Measurements from ENCODE around the gene GGT5.
"Not testable (repeated sequence)": the region's sequence is repeated elsewhere in the genome, so short reads cannot be mapped to it uniquely, and the experiment has no call there.

GGT5 gene

DNA sequence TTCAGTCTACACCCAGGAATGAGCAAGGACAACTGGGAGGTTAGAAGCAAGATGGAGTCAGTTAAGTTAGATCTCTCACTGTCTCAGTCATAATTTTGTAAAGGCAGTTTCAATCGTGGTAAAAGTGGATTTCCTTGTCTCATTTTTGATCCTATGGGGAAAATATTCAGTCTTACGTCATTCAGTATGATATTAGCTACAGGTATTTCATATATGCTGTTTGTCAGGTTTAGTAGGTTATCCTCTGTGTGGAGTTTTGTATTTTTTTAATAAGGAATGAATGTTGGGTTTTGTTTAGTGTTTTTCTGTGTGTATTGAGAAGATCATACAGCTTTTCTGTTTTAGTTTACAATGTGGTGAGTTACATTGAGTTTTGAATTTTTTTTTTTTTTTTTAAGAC is 37.5 kb upstream of the GGT5 start:
- Histone ChIP-seq H3K27ac (ENCODE audit: low read depth, low read length) (no peak overlapping the region), H3K4me1 (ENCODE audit: control insufficient read depth, insufficient read depth, low read length, unreplicated experiment) (peaks cover 17% of the 10 kb centered on the region), H3K27me3 (ENCODE audit: insufficient read depth, low read length) (no peaks in the 10 kb centered on the region), H2AFZ (ENCODE audit: low read length, unreplicated experiment) (no peak overlapping the region), H3K36me3 (ENCODE audit: insufficient read depth, low read length) (no peaks in the 10 kb centered on the region), H3K79me2 (ENCODE audit: control insufficient read depth, insufficient read depth, low read length, unreplicated experiment) (peaks cover 60% of the 10 kb centered on the region), H3K4me3 (ENCODE audit: low read depth, low read length) (no peak overlapping the region)

DNA sequence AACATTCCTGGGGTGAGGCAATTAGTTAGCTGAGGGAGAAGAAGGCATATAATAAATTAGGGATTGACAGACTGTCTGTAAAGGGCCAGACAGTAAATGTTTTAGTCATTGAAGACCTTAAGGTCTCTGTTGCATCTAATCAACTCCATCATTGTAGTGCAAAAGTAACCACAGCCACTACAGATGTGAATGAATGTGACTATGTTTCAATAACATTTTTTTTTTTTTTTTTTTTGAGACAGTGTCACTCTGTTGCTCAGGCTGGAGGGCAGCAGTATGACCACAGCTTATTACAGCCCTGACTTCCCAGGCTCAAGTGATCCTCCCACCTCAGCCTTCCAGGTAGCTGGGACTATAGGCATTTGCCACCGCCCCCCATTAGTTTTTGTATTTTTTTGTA is 35.5 kb upstream of the GGT5 start:
- H3K79me2 ChIP-seq (ENCODE audit: control insufficient read depth, insufficient read depth, low read length, unreplicated experiment), result peaks cover 54% of the 10 kb centered on the region
- H2AFZ ChIP-seq (ENCODE audit: low read length, unreplicated experiment); H3K4me3 ChIP-seq (ENCODE audit: low read depth, low read length); H3K36me3 ChIP-seq (ENCODE audit: insufficient read depth, low read length); H3K27me3 ChIP-seq (ENCODE audit: insufficient read depth, low read length); H3K27ac ChIP-seq (ENCODE audit: low read depth, low read length): not testable (repeated sequence)
- H3K4me1 ChIP-seq (ENCODE audit: control insufficient read depth, insufficient read depth, low read length, unreplicated experiment), result peaks cover 17% of the 10 kb centered on the region

DNA sequence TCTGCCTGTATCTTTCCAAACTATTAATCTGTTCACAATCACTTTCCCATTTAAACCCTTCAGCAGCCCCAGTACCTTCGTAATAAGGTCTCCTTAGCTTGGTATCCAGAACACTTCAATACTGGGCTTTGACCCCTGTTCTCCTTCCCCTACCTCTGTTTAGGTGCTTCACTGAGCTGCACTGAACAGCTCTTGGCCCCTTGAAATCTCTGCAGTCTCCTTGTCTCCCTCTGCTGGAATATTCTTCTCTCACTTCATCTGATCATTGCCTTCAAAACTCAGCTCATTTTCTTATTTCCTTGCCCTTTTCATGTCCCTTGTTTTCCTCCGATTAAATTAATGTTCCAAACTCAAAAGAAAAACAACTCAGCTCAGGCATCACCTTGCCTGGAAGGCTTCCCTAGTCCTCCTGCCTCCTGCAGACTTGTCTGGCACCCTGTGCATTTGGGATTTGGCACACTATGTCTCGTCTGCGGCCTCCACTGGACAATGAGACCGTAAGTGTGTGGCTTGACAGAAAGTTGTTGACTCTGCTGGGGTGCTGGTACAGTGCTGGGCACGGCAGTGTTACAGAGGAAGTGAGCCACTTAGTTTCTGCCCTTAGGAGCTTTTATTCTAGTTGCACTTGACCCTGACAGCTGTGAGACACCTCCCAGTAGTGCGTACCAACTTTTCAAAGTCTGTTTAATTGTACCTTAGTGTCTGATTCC is 30.0 kb upstream of the GGT5 start:
- H3K4me1 ChIP-seq (ENCODE audit: control insufficient read depth, insufficient read depth, low read length, unreplicated experiment); H3K36me3 ChIP-seq (ENCODE audit: insufficient read depth, low read length); H3K4me3 ChIP-seq (ENCODE audit: low read depth, low read length); H2AFZ ChIP-seq (ENCODE audit: low read length, unreplicated experiment); H3K27me3 ChIP-seq (ENCODE audit: insufficient read depth, low read length): not testable (repeated sequence)
- peaks cover 55% of the 10 kb centered on the region for H3K79me2 ChIP-seq (ENCODE audit: control insufficient read depth, insufficient read depth, low read length, unreplicated experiment)
- H3K27ac ChIP-seq (ENCODE audit: low read depth, low read length), result peak overlapping the region; percentile 39; the same call in 1 of the 2 replicates

DNA sequence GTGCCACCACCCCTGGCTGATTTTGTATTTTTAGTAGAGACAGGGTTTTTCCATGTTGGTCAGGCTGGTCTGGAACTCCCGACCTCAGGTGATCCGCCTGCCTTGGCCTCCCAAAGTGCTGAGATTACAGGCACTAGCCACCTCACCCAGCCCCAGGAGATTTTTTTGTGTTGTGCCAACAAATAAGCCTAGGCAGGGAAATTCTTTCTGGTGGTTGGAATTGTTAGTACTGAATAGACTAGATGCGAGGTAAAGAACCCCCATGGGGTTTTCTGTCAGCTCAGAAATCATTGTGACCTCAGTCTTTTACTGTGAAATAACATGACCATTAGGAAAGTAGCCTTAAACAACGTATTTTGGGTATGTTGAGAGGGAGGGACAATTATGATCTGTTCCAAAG is 29.0 kb upstream of the GGT5 start:
- not testable (repeated sequence) for H3K36me3 ChIP-seq (ENCODE audit: insufficient read depth, low read length); H3K4me1 ChIP-seq (ENCODE audit: control insufficient read depth, insufficient read depth, low read length, unreplicated experiment); H3K4me3 ChIP-seq (ENCODE audit: low read depth, low read length); H3K27ac ChIP-seq (ENCODE audit: low read depth, low read length); H2AFZ ChIP-seq (ENCODE audit: low read length, unreplicated experiment); H3K27me3 ChIP-seq (ENCODE audit: insufficient read depth, low read length)
- peaks cover 55% of the 10 kb centered on the region for H3K79me2 ChIP-seq (ENCODE audit: control insufficient read depth, insufficient read depth, low read length, unreplicated experiment)

DNA sequence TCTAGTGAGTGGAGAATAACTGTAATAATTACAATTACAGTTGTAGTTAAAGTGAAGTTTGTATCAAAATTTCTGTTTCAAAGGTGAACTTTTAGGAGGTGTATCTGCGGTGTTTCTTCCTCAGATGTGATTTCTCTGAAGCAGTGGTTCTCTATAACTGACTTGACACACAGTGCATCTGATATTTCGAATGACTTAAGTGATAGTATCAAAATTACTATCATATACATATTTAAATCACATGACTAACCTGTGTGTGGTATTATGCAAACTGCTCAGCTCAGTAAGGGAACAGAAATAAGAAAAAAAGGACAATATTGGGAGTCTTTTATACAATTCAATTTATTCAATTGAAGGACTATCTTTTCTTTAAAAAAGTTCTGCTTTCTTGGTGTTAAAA is 28.1 kb upstream of the GGT5 start:
- peak overlapping the region; percentile 31; the same call in 1 of the 2 replicates for H3K4me3 ChIP-seq (ENCODE audit: low read depth, low read length)
- H3K27ac ChIP-seq (ENCODE audit: low read depth, low read length); H2AFZ ChIP-seq (ENCODE audit: low read length, unreplicated experiment); H3K36me3 ChIP-seq (ENCODE audit: insufficient read depth, low read length); H3K27me3 ChIP-seq (ENCODE audit: insufficient read depth, low read length); H3K4me1 ChIP-seq (ENCODE audit: control insufficient read depth, insufficient read depth, low read length, unreplicated experiment): not testable (repeated sequence)
- H3K79me2 ChIP-seq (ENCODE audit: control insufficient read depth, insufficient read depth, low read length, unreplicated experiment), result peaks cover 55% of the 10 kb centered on the region

DNA sequence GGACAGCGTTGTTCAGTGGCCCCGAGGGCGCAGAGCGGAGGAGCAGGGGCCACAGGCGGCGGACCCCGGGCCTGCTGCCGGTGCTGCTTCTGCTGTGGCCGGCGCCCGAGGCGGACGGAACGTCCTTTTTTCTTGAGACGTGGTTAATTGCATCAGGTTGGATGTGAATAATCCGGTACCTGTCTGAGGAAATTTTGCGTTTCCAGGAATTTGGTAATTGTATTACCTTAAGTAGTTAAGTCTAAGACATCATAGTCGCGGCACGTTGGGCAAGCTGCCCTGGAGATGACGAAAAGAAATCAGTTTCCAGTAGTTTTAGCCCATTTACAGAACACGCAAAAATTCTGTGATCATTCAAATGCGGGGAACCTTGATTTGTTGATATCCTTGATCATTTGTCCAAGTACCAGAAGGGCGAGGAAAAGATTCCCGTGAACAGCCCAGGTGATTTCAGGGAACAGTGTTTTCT is 26.5 kb upstream of the GGT5 start:
- Histone ChIP-seq H3K79me2 (ENCODE audit: control insufficient read depth, insufficient read depth, low read length, unreplicated experiment) (peaks cover 49% of the 10 kb centered on the region), H3K36me3 (ENCODE audit: insufficient read depth, low read length) (no peaks in the 10 kb centered on the region), H2AFZ (ENCODE audit: low read length, unreplicated experiment) (peak overlapping the region; percentile 83), H3K4me3 (ENCODE audit: low read depth, low read length) (peak overlapping the region; percentile 93), H3K27ac (ENCODE audit: low read depth, low read length) (peak overlapping the region; percentile 64), H3K27me3 (ENCODE audit: insufficient read depth, low read length) (no peaks in the 10 kb centered on the region), H3K4me1 (ENCODE audit: control insufficient read depth, insufficient read depth, low read length, unreplicated experiment) (peaks cover 6% of the 10 kb centered on the region)

DNA sequence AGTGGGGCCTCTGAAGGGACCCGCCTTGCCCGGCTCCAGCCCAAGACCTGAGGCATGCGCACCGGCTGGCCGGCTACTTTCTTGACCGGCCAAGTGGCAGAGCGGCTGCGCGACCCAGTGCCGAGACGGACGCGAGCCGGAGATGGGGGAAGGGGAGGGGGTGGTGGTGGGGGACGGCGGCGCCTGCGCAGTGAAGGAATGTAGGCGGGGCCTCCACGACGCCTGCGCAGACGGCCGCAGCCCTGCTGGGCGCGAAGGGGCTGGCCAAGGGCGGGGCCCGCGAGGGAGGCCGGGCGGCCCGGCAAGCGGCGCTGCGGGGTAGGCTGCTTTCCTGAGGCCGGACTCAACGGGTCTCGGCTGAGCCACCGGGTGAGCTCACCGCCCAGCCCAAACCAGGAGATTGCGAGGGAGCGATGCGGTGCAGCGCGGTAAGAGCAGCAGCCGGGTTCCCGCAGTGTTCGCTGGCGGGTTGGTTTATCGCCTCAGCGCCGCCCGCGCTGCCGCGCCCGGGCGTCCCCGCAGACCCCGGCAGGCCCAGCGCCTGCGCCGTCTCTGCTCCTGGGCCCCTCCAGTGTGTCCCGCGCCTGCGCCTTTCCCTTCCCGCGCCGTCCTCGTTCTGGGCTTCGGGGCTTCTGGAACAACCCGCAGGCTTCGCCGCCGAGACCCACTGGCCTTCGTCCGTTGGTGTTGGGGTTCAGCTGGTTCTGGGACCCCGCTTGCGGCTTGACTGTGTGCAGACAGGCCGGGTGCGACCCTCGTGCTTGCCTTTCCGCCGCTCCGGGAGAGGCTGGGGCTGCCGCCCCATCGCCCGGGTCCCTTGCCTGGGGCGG is 25.9 kb upstream of the GGT5 start, which contains the start of gene SPECC1L:
SPECC1L (plus strand) TSS at position 276 of the 830 bp plus-strand sequence. CDS start 31,401 bp downstream, outside the sequence.
- H3K79me2 ChIP-seq (ENCODE audit: control insufficient read depth, insufficient read depth, low read length, unreplicated experiment), result peaks cover 45% of the 10 kb centered on the region
- peaks cover 6% of the 10 kb centered on the region for H3K4me1 ChIP-seq (ENCODE audit: control insufficient read depth, insufficient read depth, low read length, unreplicated experiment)
- H3K36me3 ChIP-seq (ENCODE audit: insufficient read depth, low read length), result no peaks in the 10 kb centered on the region
- H3K27ac ChIP-seq (ENCODE audit: low read depth, low read length), result peak within 1 kb of the TSS; percentile 64
- peak within 1 kb of the TSS; percentile 83 for H2AFZ ChIP-seq (ENCODE audit: low read length, unreplicated experiment)
- H3K27me3 ChIP-seq (ENCODE audit: insufficient read depth, low read length), result no peaks in the 10 kb centered on the region
- peak within 1 kb of the TSS; percentile 93 for H3K4me3 ChIP-seq (ENCODE audit: low read depth, low read length)

DNA sequence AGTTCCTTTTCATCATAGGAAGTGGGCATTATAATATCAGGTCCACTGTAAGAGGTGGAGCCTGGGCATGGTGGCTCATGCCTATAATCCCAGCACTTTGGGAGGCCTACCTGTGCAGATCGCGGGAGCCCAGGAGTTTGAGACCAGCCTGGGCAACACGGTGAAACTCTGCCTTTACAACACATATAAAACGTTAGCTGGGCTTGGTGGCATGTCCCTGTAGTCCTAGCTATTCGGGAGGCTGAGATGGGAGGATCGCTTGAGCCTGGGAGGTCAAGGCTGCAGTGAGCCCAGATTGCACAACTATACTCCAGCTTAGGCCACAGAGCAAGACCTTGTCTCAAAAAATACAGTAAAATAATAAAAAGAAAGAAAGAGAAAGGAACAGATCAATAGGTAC is 21.6 kb upstream of the GGT5 start:
- H2AFZ ChIP-seq (ENCODE audit: low read length, unreplicated experiment); H3K27ac ChIP-seq (ENCODE audit: low read depth, low read length); H3K4me3 ChIP-seq (ENCODE audit: low read depth, low read length); H3K36me3 ChIP-seq (ENCODE audit: insufficient read depth, low read length); H3K79me2 ChIP-seq (ENCODE audit: control insufficient read depth, insufficient read depth, low read length, unreplicated experiment); H3K4me1 ChIP-seq (ENCODE audit: control insufficient read depth, insufficient read depth, low read length, unreplicated experiment); H3K27me3 ChIP-seq (ENCODE audit: insufficient read depth, low read length): not testable (repeated sequence)

DNA sequence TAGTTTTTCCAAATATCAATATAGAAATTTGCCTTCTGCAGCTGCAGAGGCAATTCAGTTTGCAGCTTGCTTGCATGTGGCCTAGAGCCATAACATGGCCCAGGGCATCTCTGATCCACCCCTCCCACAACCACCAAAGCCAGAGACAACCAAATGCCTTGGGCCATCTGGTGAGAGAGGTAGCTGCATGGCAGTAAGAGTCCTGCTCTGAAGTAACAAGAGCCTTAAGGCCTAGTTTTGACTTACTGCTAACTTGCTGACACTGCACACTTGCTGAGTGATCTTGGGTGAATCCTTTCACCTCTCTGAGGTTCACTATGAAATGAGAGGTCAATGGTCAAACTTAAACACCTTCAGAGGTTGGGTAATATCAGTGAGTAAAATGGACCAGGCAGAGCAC is 20.9 kb upstream of the GGT5 start:
- Histone ChIP-seq H3K27me3 (ENCODE audit: insufficient read depth, low read length) (no peaks in the 10 kb centered on the region), H2AFZ (ENCODE audit: low read length, unreplicated experiment) (no peak overlapping the region), H3K79me2 (ENCODE audit: control insufficient read depth, insufficient read depth, low read length, unreplicated experiment) (no peaks in the 10 kb centered on the region), H3K36me3 (ENCODE audit: insufficient read depth, low read length) (no peaks in the 10 kb centered on the region), H3K4me3 (ENCODE audit: low read depth, low read length) (no peak overlapping the region), H3K4me1 (ENCODE audit: control insufficient read depth, insufficient read depth, low read length, unreplicated experiment) (no peaks in the 10 kb centered on the region), H3K27ac (ENCODE audit: low read depth, low read length) (no peak overlapping the region)

DNA sequence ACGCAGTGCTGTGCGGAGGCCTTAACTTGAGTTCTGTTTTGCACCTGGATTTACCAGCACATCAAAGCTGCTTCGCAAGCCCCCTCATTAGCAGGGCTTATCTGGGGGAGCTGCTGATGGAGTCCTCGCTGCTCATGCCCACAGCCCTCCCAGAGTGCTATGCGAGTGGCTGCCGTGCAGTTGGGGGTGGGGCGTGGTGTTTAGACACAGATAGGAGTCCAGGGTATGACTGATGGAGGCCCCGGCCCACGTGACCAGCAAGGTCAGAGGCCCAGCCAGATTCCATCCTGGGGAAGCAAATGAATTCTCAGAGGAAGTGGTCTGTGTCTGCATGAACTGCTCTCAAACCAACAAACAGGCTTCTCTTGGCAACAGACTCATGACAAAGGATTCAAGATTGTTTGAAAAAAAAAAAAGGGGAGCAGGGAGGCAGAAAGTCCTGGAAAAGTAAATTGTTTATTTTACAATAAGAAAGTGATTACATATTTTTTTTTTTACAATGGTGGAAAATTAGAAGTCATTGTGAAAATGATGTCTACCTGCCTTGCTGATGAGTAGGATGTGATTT is 19.5 kb upstream of the GGT5 start:
- not testable (repeated sequence) for H3K4me1 ChIP-seq (ENCODE audit: control insufficient read depth, insufficient read depth, low read length, unreplicated experiment); H2AFZ ChIP-seq (ENCODE audit: low read length, unreplicated experiment); H3K27me3 ChIP-seq (ENCODE audit: insufficient read depth, low read length); H3K4me3 ChIP-seq (ENCODE audit: low read depth, low read length); H3K79me2 ChIP-seq (ENCODE audit: control insufficient read depth, insufficient read depth, low read length, unreplicated experiment); H3K36me3 ChIP-seq (ENCODE audit: insufficient read depth, low read length)
- H3K27ac ChIP-seq (ENCODE audit: low read depth, low read length), result peak overlapping the region; percentile 29; the same call in 1 of the 2 replicates

Data from ACC112 (cell line).